Lower lobe of right lung (tissue), 2 donors: ENCODE measurements around the gene MSANTD2. TPM values are rescaled to one million over a fixed set of nuclear protein-coding genes. Genes with fewer than 3 reads are reported as not detected.
A peak's percentile ranks its signal among the peaks of the same experiment; 100 is the strongest.

ENCODE experiments used
- ATAC-seq, 2 donors: fragments of 200-7000 bp; cut with Tn5 transposase; one replicate each; pipeline ENCODE4 v1.9.1; 2020 to 2022; ENCODE audit warnings: mild to moderate bottlenecking in 2 of 2, moderate library complexity in 2 of 2
- DNase-seq: peaks from one replicate; pipeline ENCODE4 v3.0.0-alpha.2; 2020
- H3K27ac ChIP-seq: fragments of 200-600 bp; one replicate; pipeline ENCODE4 v1.8.0; 2022
- H3K27me3 ChIP-seq: fragments of 200-600 bp; one replicate; pipeline ENCODE4 v1.8.0; 2022; ENCODE audit warnings: low read depth
- H3K36me3 ChIP-seq: fragments of 200-600 bp; one replicate; pipeline ENCODE4 v1.8.0; 2022; ENCODE audit warnings: mild to moderate bottlenecking
- H3K4me1 ChIP-seq: fragments of 200-600 bp; one replicate; pipeline ENCODE4 v1.8.0; 2022
- H3K4me3 ChIP-seq: fragments of 200-600 bp; one replicate; pipeline ENCODE4 v1.8.0; 2022; ENCODE audit warnings: mild to moderate bottlenecking
- H3K9me3 ChIP-seq: fragments of 200-600 bp; one replicate; pipeline ENCODE4 v1.8.0; 2022
- CTCF ChIP-seq: fragments of 200-600 bp; IDR thresholded peaks from one replicate; pipeline ENCODE4 v1.8.0; 2022; ENCODE audit warnings: antibody characterized with exemption, mild to moderate bottlenecking
- intact Hi-C: fragments of 100-400 bp; cut with DNase I; formaldehyde crosslinking; loops from one replicate; pipeline ENCODE4 v1.11.0; 2022
- total RNA-seq: library from RNA; stranded (reverse); fragmentation: NEBNext Ultra II Directional; extraction: Animal tissue kit (Norgen Biotek cat#: 25700); gene quantifications from one replicate; pipeline ENCODE4 v1.2.1, GENCODE V29; 2021
- donor health status: DM: no; HTN: yes; CAD: no; lungs with severe emphysema.

Gene MSANTD2
- total RNA-seq, 1 donor from 2014 or later, result 15.4 TPM

- no peaks in the 10 kb centered on the region for H3K9me3 ChIP-seq
- H3K27ac ChIP-seq, result peak overlapping the region; percentile 61
- ATAC-seq (peak; percentile 91 to 95), DNase-seq (peak; percentile 83)
- no peaks in the 10 kb centered on the region for H3K36me3 ChIP-seq
- no peak for TF ChIP-seq CTCF
- H3K4me1 ChIP-seq, result peaks cover 24% of the 10 kb centered on the region
- intact Hi-C loops, result no loop called here
- peak overlapping the region; percentile 30 for H3K4me3 ChIP-seq
- no peaks in the 10 kb centered on the region for H3K27me3 ChIP-seq
Measured at GRCh38 chr11:124724979-124725718, 75.1 kb downstream of the MSANTD2 start.

DNA sequence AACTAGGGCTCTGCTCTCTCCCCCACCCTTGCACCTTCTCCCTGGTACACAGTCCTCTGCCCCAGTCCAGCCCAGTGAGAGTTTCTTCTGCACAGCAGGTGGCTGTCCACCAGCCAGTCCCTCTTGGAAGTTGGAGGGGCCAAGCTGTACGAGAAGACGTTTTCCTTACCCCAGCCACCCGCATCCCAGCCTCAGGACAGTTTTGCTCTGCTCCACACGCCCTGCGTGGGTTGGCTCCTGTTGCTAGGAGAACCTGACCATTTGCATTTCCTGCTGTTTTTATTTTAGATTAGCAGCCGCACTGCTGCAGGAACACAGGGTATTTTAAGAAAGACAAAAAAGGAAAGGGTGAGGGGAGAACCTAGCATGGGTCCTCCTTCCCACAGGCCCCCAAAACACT is 78.0 kb downstream of the MSANTD2 start:
- intact Hi-C loops, result no loop called here
- Histone ChIP-seq H3K4me3 (no peak overlapping the region), H3K4me1 (peaks cover 41% of the 10 kb centered on the region), H3K27ac (no peak overlapping the region), H3K27me3 (peaks cover 11% of the 10 kb centered on the region), H3K9me3 (no peaks in the 10 kb centered on the region), H3K36me3 (no peaks in the 10 kb centered on the region)
- no peak for TF ChIP-seq CTCF
- DNase-seq (no peak), ATAC-seq (no peak)

GRCh38 chr11:124719534-124719933 is 80.7 kb downstream of the MSANTD2 start:
- TF ChIP-seq CTCF, result no peak
- H3K36me3 ChIP-seq, result no peaks in the 10 kb centered on the region
- H3K9me3 ChIP-seq, result no peaks in the 10 kb centered on the region
- peaks cover 11% of the 10 kb centered on the region for H3K27me3 ChIP-seq
- no peak overlapping the region for H3K4me3 ChIP-seq
- DNase-seq (no peak), ATAC-seq (no peak)
- peaks cover 28% of the 10 kb centered on the region for H3K4me1 ChIP-seq
- intact Hi-C loops, result no loop called here
- no peak overlapping the region for H3K27ac ChIP-seq

GRCh38 chr11:124718801-124719200 is 81.4 kb downstream of the MSANTD2 start:
- H3K4me1 ChIP-seq, result peaks cover 24% of the 10 kb centered on the region
- intact Hi-C loops, result no loop called here
- no peak for TF ChIP-seq CTCF
- no peaks in the 10 kb centered on the region for H3K36me3 ChIP-seq
- H3K9me3 ChIP-seq, result no peaks in the 10 kb centered on the region
- peak overlapping the region; percentile 81 for H3K27ac ChIP-seq
- ATAC-seq, result no peak
- no peak for DNase-seq
- peaks cover 11% of the 10 kb centered on the region for H3K27me3 ChIP-seq
- H3K4me3 ChIP-seq, result peak overlapping the region; percentile 54

DNA sequence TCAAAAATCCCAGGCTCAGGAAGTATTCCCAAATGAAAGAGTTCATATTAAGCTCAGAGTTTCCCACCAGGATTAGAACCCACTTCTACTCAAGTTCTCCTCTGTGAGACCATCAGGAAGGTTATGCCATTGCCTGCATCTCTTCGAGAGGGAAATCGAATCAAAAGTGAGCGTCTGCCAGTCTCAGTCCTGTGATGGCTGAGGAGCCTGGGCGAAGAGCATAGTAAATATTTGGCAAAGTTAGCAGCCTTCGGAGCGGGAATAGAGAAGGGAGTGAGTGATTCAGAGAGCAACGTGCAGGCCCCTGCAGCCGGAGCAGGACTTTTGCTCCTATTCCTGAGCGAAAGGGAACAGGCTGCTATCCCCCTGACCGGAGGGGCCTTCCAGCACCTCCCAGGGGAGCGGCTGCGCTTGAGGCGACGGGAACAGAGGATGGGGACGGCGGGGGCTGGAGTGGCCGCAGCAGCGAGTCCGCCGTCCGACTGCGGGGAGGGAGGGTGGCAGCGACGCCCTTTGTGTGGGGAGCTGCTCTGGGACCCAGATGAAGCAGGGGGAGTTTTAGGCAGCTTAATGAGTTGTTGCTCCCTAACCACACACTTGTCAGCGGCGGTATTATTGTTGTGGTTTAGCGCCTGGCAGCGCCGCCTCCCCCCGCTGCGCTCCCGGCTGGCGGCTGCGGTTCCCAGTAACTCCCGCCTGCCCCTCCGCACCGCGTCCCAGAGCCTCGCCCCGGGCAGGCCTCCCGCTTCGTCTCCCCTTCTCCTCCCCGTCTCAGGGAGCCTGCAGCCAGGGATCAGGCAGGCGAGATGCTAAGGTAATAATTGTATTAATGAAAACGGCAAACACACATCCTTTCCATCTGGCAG is 82.2 kb downstream of the MSANTD2 start:
- DNase-seq, result peak; percentile 62
- H3K27me3 ChIP-seq, result peaks cover 11% of the 10 kb centered on the region
- H3K4me3 ChIP-seq, result peak overlapping the region; percentile 54
- intact Hi-C loops, result no loop called here
- H3K4me1 ChIP-seq, result peaks cover 24% of the 10 kb centered on the region
- H3K36me3 ChIP-seq, result no peaks in the 10 kb centered on the region
- peak overlapping the region; percentile 81 for H3K27ac ChIP-seq
- peak; percentile 85 to 90 for ATAC-seq
- TF ChIP-seq CTCF, result no peak
- H3K9me3 ChIP-seq, result no peaks in the 10 kb centered on the region
